HG03521 (cell line): ENCODE data around the gene HLX.

Experiments used
- ATAC-seq: cut with Tn5 transposase; IDR thresholded peaks from one replicate; pipeline ENCODE4 v1.9.1; 2021; ENCODE audit warnings: mild to moderate bottlenecking, moderate library complexity; ENCODE audit not compliant: unreplicated experiment

Gene HLX

GRCh38 chr1:220924331-220924970 lies 45.2 kb downstream of the HLX start:
- ATAC-seq = no peak

- ATAC-seq = no peak
Measured at GRCh38 chr1:220925707-220926106, 46.5 kb downstream of the HLX start.

GRCh38 chr1:220926146-220926545 lies 46.9 kb downstream of the HLX start:
- no peak for ATAC-seq

- no peak for ATAC-seq
Measured at GRCh38 chr1:220927442-220927841, 48.2 kb downstream of the HLX start.

GRCh38 chr1:220928320-220928719 lies 49.1 kb downstream of the HLX start:
- ATAC-seq = no peak

- no peak for ATAC-seq
Measured at GRCh38 chr1:220928725-220929300, 49.6 kb downstream of the HLX start.

- no peak for ATAC-seq
Measured at GRCh38 chr1:220929304-220929703, 50.1 kb downstream of the HLX start.
